Osteocyte (in vitro differentiated cells): ENCODE data around the gene THSD4. TPM values are rescaled to one million over a fixed set of nuclear protein-coding genes. Genes with fewer than 3 reads are reported as not detected.
"Not testable (repeated sequence)": the region's sequence is repeated elsewhere in the genome, so short reads cannot be mapped to it uniquely, and the experiment has no call there.

Experiments
- DNase-seq: peaks from one replicate; pipeline ENCODE4 v3.0.0; 2021; ENCODE audit warnings: mixed read lengths; ENCODE audit not compliant: unreplicated experiment; ENCODE audit errors: extremely low spot score
- H3K27ac Mint-ChIP-seq: one replicate; pipeline ENCODE4 v1.8.0; 2021; ENCODE audit warnings: mild to moderate bottlenecking, mixed read lengths; ENCODE audit not compliant: unreplicated experiment
- H3K27me3 Mint-ChIP-seq: one replicate; pipeline ENCODE4 v1.8.0; 2021; ENCODE audit warnings: mixed read lengths; ENCODE audit not compliant: unreplicated experiment
- H3K36me3 Mint-ChIP-seq: one replicate; pipeline ENCODE4 v1.8.0; 2021; ENCODE audit warnings: mixed read lengths; ENCODE audit not compliant: unreplicated experiment
- H3K4me1 Mint-ChIP-seq: one replicate; pipeline ENCODE4 v1.8.0; 2021; ENCODE audit warnings: mixed read lengths; ENCODE audit not compliant: unreplicated experiment
- H3K4me3 Mint-ChIP-seq: one replicate; pipeline ENCODE4 v1.8.0; 2021; ENCODE audit warnings: mild to moderate bottlenecking, moderate library complexity, mixed read lengths; ENCODE audit not compliant: unreplicated experiment
- H3K9me3 Mint-ChIP-seq: one replicate; pipeline ENCODE4 v1.8.0; 2021; ENCODE audit warnings: mixed read lengths; ENCODE audit not compliant: unreplicated experiment
- total RNA-seq: library from RNA; stranded (reverse); gene quantifications from 2 replicates; pipeline ENCODE4 v1.2.1, GENCODE V29; 2021
- TF ChIP-seq, protein P1 (sequence below): fragments of 200-600 bp; sonication (generic); IDR thresholded peaks from 2 replicates; pipeline ENCODE4 v1.5.0; 2021; ENCODE audit warnings: antibody characterized with exemption, mild to moderate bottlenecking, moderate library complexity

The THSD4 gene
- total RNA-seq, 1 donor from 2014 or later: 5.7 TPM

DNA sequence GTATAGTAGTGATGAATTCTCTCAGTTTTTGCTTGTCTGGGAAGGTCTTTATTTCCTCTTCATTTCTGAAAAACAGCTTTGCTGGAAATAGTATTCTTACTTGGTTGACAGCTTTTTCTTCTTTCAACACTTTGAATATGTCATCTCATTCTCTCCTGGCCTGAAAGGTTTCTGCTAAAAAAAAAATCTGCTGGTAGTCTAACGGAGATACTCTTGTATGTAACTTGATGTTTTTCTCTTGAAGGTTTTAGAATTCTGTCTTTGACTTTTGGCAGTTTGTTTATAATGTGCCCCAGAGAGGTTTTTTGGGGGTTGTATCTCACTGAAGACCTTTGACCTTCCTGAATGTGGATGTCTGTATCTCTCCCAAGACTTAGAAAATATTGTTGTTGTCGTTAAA, 47.0 kb downstream of the THSD4 start:
- H3K36me3 Mint-ChIP-seq: peaks cover 14% of the 10 kb centered on the region
- DNase-seq: no peak
- peaks cover 13% of the 10 kb centered on the region for H3K4me1 Mint-ChIP-seq
- no peak overlapping the region for H3K27ac Mint-ChIP-seq
- no peak overlapping the region for H3K4me3 Mint-ChIP-seq
- TF ChIP-seq, protein P1, sequence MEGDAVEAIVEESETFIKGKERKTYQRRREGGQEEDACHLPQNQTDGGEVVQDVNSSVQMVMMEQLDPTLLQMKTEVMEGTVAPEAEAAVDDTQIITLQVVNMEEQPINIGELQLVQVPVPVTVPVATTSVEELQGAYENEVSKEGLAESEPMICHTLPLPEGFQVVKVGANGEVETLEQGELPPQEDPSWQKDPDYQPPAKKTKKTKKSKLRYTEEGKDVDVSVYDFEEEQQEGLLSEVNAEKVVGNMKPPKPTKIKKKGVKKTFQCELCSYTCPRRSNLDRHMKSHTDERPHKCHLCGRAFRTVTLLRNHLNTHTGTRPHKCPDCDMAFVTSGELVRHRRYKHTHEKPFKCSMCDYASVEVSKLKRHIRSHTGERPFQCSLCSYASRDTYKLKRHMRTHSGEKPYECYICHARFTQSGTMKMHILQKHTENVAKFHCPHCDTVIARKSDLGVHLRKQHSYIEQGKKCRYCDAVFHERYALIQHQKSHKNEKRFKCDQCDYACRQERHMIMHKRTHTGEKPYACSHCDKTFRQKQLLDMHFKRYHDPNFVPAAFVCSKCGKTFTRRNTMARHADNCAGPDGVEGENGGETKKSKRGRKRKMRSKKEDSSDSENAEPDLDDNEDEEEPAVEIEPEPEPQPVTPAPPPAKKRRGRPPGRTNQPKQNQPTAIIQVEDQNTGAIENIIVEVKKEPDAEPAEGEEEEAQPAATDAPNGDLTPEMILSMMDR: no peak
- peaks cover 22% of the 10 kb centered on the region for H3K9me3 Mint-ChIP-seq
- no peaks in the 10 kb centered on the region for H3K27me3 Mint-ChIP-seq

- not testable (repeated sequence) for H3K27me3 Mint-ChIP-seq, H3K27ac Mint-ChIP-seq, H3K4me1 Mint-ChIP-seq, DNase-seq, H3K4me3 Mint-ChIP-seq
- Mint-ChIP-seq H3K36me3 (peaks cover 14% of the 10 kb centered on the region), H3K9me3 (peaks cover 22% of the 10 kb centered on the region)
Measured at GRCh38 chr15:71164606-71165005, 49.3 kb downstream of the THSD4 start.

GRCh38 chr15:71167445-71168165, 52.3 kb downstream of the THSD4 start:
- Mint-ChIP-seq H3K36me3 (peaks cover 14% of the 10 kb centered on the region), H3K4me1 (no peaks in the 10 kb centered on the region), H3K9me3 (peaks cover 20% of the 10 kb centered on the region), H3K27ac (no peak overlapping the region), H3K27me3 (no peaks in the 10 kb centered on the region), H3K4me3 (no peak overlapping the region)
- no peak for DNase-seq
- TF ChIP-seq, protein P1: no peak

DNA sequence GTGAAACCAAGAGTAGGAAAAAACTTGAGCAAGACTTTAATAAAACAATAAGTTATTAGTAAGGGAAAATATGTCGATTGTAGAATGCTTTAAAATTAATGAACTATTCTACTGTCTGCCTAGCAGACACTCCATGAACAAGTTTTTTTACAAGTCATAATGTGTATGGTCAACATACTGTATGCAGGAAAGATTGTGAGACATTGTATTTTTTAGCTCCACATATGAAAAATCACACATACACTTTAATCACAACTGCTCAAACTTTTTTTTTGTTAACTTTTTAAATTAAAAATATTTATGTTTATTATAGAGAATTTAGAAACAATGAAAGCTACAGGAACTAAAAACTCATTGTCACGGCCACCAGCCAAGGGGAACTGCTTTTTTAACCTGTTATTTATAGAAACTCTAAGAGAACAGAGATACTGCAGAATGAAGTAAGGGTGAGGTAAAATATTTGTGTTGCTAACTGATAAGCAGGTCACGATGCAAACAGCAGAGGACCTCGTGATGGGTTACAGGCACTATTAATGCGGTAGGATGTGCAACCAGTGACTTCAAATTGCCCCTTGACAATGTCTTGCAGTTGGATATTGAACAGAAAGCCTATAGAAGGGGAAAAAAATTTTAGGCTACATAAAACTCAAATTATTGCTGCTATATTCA, 53.0 kb downstream of the THSD4 start:
- H3K9me3 Mint-ChIP-seq: peaks cover 20% of the 10 kb centered on the region
- peaks cover 9% of the 10 kb centered on the region for H3K36me3 Mint-ChIP-seq
- no peak for DNase-seq
- H3K27ac Mint-ChIP-seq: no peak overlapping the region
- TF ChIP-seq, protein P1: no peak
- H3K27me3 Mint-ChIP-seq: no peaks in the 10 kb centered on the region
- H3K4me1 Mint-ChIP-seq: no peaks in the 10 kb centered on the region
- H3K4me3 Mint-ChIP-seq: no peak overlapping the region

- Mint-ChIP-seq H3K4me1 (no peaks in the 10 kb centered on the region), H3K27ac (no peak overlapping the region), H3K27me3 (no peaks in the 10 kb centered on the region), H3K9me3 (peaks cover 27% of the 10 kb centered on the region), H3K4me3 (no peak overlapping the region), H3K36me3 (peaks cover 12% of the 10 kb centered on the region)
- TF ChIP-seq, protein P1: no peak
- no peak for DNase-seq
Measured at GRCh38 chr15:71170163-71170562, 54.9 kb downstream of the THSD4 start.
